ENCODE measurements around the gene RBM23.
A peak's percentile ranks its signal among the peaks of the same experiment; 100 is the strongest.

RBM23 gene

GRCh38 chr14:22885975-22886374 lies 33.0 kb downstream of the RBM23 start:
- DNase-seq (ENCODE audit: low read depth), result no peak

GRCh38 chr14:22884738-22885523 lies 34.0 kb downstream of the RBM23 start:
- DNase-seq (ENCODE audit: low read depth), result no peak

- no peak for DNase-seq (ENCODE audit: low read depth)
Observed at GRCh38 chr14:22884076-22884737, 34.7 kb downstream of the RBM23 start.

GRCh38 chr14:22883173-22883976 lies 35.6 kb downstream of the RBM23 start, which contains the start of gene REM2:
Gene REM2 (plus strand): TSS chr14:22883222. CDS start chr14:22883288, 66 bp downstream.
- DNase-seq (ENCODE audit: low read depth), result no peak

GRCh38 chr14:22882529-22883172 lies 36.3 kb downstream of the RBM23 start:
- peak; percentile 51 for DNase-seq (ENCODE audit: low read depth)

- DNase-seq (ENCODE audit: low read depth), result no peak
Observed at GRCh38 chr14:22882064-22882463, 36.9 kb downstream of the RBM23 start.

GRCh38 chr14:22878271-22879246 lies 40.4 kb downstream of the RBM23 start:
- DNase-seq (ENCODE audit: low read depth), result no peak

GRCh38 chr14:22877000-22877501 lies 41.9 kb downstream of the RBM23 start:
- DNase-seq (ENCODE audit: low read depth), result no peak

- no peak for DNase-seq (ENCODE audit: low read depth)
Observed at GRCh38 chr14:22875748-22876319, 43.1 kb downstream of the RBM23 start.

- no peak for DNase-seq (ENCODE audit: low read depth)
Observed at GRCh38 chr14:22875003-22875747, 43.8 kb downstream of the RBM23 start.

- peak; percentile 22 for DNase-seq (ENCODE audit: low read depth)
Observed at GRCh38 chr14:22872833-22873520, 46.0 kb downstream of the RBM23 start.

- peak; percentile 81 for DNase-seq (ENCODE audit: low read depth)
Observed at GRCh38 chr14:22872033-22872832, 46.7 kb downstream of the RBM23 start.

- peak; percentile 87 for DNase-seq (ENCODE audit: low read depth)
Observed at GRCh38 chr14:22871224-22872032, 47.5 kb downstream of the RBM23 start, which contains the start of gene LRP10. Gene LRP10 (plus strand): TSS chr14:22871740. CDS start chr14:22872304, 564 bp downstream.

- no peak for DNase-seq (ENCODE audit: low read depth)
Observed at GRCh38 chr14:22870811-22871223, 48.1 kb downstream of the RBM23 start.

- DNase-seq (ENCODE audit: low read depth), result no peak
Observed at GRCh38 chr14:22866874-22867273, 52.1 kb downstream of the RBM23 start.

GRCh38 chr14:22865424-22866405 lies 53.2 kb downstream of the RBM23 start:
- DNase-seq (ENCODE audit: low read depth), result no peak

Measured in iris pigment epithelial cell (primary cell).